Measurements from ENCODE around the gene BTRC.
"Not testable (repeated sequence)": the region's sequence is repeated elsewhere in the genome, so short reads cannot be mapped to it uniquely, and the experiment has no call there.

DNA sequence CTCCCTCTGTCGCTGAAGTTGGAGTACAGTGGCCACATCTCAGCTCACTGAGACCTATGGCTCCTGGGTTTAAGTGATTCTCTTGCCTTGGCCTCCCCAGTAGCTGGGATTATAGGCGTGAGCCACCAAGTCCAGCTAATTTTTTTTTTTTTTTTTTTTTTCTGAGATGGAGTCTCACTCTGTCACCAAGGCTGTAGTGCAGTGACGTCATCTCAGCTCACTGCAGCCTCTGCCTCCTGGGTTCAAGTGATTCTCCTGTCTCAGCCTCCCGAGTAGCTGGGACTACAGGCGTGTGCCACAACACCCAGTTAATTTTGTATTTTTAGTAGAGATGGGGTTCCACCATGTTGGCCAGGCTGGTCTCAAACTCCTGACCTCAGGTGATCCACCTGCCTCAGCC, 19.7 kb upstream of the BTRC start:
- TF ChIP-seq, protein P1, sequence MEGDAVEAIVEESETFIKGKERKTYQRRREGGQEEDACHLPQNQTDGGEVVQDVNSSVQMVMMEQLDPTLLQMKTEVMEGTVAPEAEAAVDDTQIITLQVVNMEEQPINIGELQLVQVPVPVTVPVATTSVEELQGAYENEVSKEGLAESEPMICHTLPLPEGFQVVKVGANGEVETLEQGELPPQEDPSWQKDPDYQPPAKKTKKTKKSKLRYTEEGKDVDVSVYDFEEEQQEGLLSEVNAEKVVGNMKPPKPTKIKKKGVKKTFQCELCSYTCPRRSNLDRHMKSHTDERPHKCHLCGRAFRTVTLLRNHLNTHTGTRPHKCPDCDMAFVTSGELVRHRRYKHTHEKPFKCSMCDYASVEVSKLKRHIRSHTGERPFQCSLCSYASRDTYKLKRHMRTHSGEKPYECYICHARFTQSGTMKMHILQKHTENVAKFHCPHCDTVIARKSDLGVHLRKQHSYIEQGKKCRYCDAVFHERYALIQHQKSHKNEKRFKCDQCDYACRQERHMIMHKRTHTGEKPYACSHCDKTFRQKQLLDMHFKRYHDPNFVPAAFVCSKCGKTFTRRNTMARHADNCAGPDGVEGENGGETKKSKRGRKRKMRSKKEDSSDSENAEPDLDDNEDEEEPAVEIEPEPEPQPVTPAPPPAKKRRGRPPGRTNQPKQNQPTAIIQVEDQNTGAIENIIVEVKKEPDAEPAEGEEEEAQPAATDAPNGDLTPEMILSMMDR (IDR thresholded peaks at IDR 0.05 in 2 of 3, conservative IDR thresholded peaks at IDR 0.05 in 1 of 3; ENCODE audit: borderline replicate concordance in 1 of 3, insufficient read depth in 1 of 3, low read depth in 2 of 3, low read length in 2 of 3): not testable (repeated sequence)
- TF ChIP-seq, protein P2, sequence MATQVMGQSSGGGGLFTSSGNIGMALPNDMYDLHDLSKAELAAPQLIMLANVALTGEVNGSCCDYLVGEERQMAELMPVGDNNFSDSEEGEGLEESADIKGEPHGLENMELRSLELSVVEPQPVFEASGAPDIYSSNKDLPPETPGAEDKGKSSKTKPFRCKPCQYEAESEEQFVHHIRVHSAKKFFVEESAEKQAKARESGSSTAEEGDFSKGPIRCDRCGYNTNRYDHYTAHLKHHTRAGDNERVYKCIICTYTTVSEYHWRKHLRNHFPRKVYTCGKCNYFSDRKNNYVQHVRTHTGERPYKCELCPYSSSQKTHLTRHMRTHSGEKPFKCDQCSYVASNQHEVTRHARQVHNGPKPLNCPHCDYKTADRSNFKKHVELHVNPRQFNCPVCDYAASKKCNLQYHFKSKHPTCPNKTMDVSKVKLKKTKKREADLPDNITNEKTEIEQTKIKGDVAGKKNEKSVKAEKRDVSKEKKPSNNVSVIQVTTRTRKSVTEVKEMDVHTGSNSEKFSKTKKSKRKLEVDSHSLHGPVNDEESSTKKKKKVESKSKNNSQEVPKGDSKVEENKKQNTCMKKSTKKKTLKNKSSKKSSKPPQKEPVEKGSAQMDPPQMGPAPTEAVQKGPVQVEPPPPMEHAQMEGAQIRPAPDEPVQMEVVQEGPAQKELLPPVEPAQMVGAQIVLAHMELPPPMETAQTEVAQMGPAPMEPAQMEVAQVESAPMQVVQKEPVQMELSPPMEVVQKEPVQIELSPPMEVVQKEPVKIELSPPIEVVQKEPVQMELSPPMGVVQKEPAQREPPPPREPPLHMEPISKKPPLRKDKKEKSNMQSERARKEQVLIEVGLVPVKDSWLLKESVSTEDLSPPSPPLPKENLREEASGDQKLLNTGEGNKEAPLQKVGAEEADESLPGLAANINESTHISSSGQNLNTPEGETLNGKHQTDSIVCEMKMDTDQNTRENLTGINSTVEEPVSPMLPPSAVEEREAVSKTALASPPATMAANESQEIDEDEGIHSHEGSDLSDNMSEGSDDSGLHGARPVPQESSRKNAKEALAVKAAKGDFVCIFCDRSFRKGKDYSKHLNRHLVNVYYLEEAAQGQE (IDR thresholded peaks at IDR 0.05; ENCODE audit: low read depth): not testable (repeated sequence)
- not testable (repeated sequence) for TF ChIP-seq POLR2AphosphoS5 (IDR thresholded peaks at IDR 0.05; ENCODE audit: low read depth, low read length); POLR2A (IDR thresholded peaks at IDR 0.05; ENCODE audit: borderline replicate concordance, extremely low read depth, insufficient read depth, insufficient read length); EZH2phosphoT487 (IDR thresholded peaks at IDR 0.05; ENCODE audit: borderline replicate concordance); CBX3 (IDR thresholded peaks at IDR 0.05; ENCODE audit: low read depth); EZH2 (IDR thresholded peaks at IDR 0.05); SIN3A (IDR thresholded peaks at IDR 0.05; ENCODE audit: low read depth); YY1 (IDR thresholded peaks at IDR 0.05; ENCODE audit: extremely low read depth, insufficient replicate concordance, low read depth, low read length); SP1 (IDR thresholded peaks at IDR 0.05; ENCODE audit: low read depth); RAD21 (IDR thresholded peaks at IDR 0.05; ENCODE audit: low read depth); FOSL1 (IDR thresholded peaks at IDR 0.05; ENCODE audit: low read depth)
- TF ChIP-seq, protein P3, sequence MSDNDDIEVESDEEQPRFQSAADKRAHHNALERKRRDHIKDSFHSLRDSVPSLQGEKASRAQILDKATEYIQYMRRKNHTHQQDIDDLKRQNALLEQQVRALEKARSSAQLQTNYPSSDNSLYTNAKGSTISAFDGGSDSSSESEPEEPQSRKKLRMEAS (IDR thresholded peaks at IDR 0.05): not testable (repeated sequence)

Data from HCT116 (cell line).